Activated T-cell treated with anti-CD3 and anti-CD28 coated beads, Interleukin-2, amount 50 U/mL, for 48 hours (primary cell): ENCODE measurements around the gene EIF4E2.

ENCODE experiments used
- DNase-seq, 2 experiments: peaks; one replicate each; pipeline ENCODE4 v3.0.0-alpha.2; 2020

The EIF4E2 gene

GRCh38 chr2:232604535-232604934 is 54.0 kb downstream of the EIF4E2 start:
- DNase-seq, result no peak

- no peak for DNase-seq
Observed at GRCh38 chr2:232607011-232607410, 56.5 kb downstream of the EIF4E2 start.

GRCh38 chr2:232609607-232610006 is 59.1 kb downstream of the EIF4E2 start:
- DNase-seq, result no peak

GRCh38 chr2:232610081-232610480 is 59.6 kb downstream of the EIF4E2 start:
- DNase-seq, result no peak

- no peak for DNase-seq
Observed at GRCh38 chr2:232611061-232611460, 60.6 kb downstream of the EIF4E2 start.

- peak; percentile 86 to 89 for DNase-seq
Observed at GRCh38 chr2:232611559-232612218, 61.2 kb downstream of the EIF4E2 start.

GRCh38 chr2:232613538-232614134 is 63.1 kb downstream of the EIF4E2 start:
- no peak for DNase-seq

GRCh38 chr2:232615339-232615738 is 64.8 kb downstream of the EIF4E2 start:
- no peak for DNase-seq
